Ammon's horn (tissue), 1 donor: ENCODE measurements around the gene HLF.

ENCODE experiments used
- DNase-seq: peaks from one replicate; pipeline ENCODE4 v3.0.0-alpha.2; 2016; ENCODE audit warnings: low spot score

The HLF gene

DNA sequence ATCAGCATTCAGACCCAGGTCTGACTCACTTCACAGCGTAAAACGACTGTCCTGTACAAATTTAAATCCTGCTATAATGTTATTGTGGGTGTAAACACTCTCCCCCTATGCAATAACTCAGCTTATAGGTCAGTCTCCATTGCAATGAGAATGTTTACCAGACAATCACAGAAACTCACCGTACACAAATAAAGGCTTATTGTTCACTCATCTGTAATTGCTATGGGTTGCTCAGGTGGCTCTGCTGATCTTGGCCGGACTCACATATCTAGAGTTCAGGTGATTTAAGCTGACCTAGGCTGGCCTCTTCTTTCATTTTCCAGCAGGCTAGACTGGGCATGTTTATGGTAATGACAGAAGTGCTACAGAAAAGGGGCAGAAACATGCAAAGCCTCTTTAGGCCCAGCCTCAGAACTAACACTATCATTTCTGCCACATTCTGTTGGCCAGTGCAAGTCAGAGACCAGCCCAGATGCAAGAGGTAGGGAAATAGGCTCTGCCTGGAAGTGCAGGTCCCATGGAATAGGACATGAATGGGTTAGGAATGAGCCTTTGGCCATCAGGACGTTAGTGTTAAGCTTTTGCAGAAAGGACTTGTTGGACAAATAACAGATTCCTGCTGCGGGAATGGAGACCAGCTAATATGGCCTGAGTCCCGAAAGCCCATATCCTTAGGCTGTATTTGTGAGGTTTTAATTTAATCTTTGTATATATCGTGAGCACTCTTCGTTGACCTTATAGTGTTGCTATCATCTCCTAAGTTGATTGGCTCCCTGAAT is 44.0 kb downstream of the HLF start:
- no peak for DNase-seq

GRCh38 chr17:55311767-55312375 is 47.1 kb downstream of the HLF start:
- no peak for DNase-seq

- DNase-seq: no peak
These were observed 48.1 kb downstream of the HLF start for GRCh38 chr17:55312852-55313251.

DNA sequence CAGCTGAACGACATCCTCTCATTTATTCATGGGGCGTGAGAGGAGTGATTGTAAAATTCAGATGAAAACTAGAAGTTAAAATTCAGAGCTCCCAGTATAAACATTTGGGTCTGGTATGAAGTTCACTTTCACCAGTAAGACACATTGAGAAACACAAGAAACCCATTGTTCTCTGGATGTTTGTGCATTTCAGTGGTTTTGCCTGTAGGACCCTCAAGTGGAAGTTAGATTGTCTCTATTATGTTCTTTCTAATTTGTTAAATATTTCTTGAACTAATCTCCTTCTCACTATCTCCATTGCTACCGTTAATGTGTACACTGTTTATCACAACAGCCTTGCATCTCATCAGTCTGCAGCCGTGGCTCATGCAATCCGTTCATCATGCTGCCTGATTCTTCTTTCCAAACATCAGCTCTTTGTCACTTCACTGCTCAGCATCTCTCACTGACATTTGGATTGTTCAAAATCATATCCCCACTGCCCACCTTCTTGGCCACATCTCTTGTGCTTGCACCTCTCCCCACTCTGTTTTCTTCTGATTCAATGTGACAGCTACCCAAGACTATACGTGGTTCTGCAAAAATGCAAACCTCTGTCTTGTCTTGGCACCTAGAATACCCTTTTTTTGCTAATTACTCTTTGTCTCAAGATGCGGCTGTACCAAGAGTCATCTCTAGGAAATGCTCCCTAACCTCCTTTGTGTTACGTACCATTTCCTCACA is 49.5 kb downstream of the HLF start:
- DNase-seq: no peak

DNA sequence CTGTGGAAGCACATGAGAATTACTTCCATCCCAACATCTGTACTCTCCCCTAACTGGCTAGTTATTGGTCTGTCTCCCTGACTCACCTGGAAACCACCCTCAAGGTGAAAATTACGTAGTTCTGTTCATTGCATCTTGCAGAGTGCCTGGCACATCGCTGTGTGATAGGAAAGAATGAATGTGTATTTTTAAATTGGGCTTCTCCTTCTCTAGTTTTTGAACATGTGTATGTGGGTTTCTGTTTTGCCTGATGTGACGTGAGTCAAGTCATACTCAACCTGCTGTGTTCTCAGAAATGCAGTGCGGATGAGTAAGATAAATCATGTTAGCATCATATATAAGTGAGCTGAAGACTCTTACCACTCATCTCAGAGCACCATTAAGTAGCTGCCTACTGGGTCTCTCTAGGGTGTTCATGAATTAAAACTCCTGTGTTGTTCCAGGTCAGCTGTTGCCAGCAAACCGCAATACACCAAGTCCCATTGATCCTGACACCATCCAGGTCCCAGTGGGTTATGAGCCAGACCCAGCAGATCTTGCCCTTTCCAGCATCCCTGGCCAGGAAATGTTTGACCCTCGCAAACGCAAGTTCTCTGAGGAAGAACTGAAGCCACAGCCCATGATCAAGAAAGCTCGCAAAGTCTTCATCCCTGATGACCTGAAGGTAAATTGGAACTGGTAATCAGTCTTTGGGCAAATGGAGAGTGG is 50.2 kb downstream of the HLF start:
- no peak for DNase-seq

DNA sequence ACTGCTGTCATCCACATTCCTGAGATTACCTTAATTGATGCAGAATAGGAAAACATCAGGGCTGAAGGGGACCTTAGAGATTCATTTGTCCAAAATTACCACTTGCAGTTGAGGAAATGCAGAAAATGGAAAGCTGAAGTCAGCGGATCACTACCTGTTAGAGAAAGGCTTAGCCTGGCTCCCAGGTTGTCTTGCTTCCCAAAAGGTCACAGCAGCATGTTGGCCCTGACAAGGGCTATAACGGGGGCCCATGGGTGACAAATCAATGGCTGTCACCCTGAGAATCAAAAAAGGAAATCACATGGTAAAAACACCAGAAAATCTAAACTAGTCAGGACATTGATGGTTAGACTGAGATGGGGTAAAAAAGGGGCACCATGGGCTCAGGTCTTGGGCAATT is 51.7 kb downstream of the HLF start:
- DNase-seq: no peak

- no peak for DNase-seq
These were observed 52.5 kb downstream of the HLF start for GRCh38 chr17:55317284-55317683.

- no peak for DNase-seq
These were observed 53.3 kb downstream of the HLF start for GRCh38 chr17:55318081-55318480.

GRCh38 chr17:55318715-55319487 is 54.1 kb downstream of the HLF start:
- no peak for DNase-seq

DNA sequence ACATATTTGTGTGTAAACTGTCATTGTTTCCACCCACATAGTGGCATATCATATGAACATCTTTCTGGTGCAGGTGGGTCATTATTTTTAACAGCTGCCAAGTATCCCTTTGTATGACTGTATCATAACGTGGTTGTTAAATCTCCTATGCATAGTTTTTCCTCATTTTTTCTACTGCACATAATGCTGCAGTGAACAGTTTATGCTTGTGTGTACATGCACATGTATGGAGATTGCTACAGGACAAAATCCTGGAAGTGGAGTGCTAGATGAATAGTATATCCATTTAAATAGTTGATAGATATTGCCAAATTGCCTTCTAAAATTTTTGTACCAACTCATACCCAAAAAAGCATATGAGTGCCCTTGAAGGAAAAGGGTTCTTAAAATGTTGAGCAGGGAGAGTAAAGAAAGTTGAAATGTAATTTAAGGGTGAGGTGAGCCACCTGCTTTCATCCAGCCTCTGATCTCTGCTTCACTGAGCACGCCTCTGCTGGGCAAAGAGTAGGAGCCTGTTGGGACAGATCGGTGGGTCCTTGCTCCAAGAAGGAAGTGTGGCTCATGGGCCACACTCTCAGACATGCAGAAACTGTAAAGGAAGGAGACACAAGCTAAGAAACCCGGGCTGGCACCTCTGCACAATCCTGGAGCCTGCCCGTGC is 55.3 kb downstream of the HLF start:
- no peak for DNase-seq

- DNase-seq: peak; percentile 18
These were observed 56.0 kb downstream of the HLF start for GRCh38 chr17:55320594-55321426.

- DNase-seq: no peak
These were observed 56.8 kb downstream of the HLF start for GRCh38 chr17:55321427-55322060.

DNA sequence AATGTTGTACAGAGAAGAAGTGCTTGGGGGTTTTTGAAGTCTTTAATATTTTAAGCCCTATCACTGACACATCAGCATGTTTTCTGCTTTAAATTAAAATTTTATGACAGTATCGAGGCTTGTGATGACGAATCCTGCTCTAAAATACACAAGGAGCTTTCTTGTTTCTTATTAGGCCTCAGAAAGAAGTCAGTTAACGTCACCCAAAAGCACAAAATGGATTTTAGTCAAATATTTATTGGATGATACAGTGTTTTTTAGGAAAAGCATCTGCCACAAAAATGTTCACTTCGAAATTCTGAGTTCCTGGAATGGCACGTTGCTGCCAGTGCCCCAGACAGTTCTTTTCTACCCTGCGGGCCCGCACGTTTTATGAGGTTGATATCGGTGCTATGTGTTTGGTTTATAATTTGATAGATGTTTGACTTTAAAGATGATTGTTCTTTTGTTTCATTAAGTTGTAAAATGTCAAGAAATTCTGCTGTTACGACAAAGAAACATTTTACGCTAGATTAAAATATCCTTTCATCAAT is 57.8 kb downstream of the HLF start:
- DNase-seq: no peak

DNA sequence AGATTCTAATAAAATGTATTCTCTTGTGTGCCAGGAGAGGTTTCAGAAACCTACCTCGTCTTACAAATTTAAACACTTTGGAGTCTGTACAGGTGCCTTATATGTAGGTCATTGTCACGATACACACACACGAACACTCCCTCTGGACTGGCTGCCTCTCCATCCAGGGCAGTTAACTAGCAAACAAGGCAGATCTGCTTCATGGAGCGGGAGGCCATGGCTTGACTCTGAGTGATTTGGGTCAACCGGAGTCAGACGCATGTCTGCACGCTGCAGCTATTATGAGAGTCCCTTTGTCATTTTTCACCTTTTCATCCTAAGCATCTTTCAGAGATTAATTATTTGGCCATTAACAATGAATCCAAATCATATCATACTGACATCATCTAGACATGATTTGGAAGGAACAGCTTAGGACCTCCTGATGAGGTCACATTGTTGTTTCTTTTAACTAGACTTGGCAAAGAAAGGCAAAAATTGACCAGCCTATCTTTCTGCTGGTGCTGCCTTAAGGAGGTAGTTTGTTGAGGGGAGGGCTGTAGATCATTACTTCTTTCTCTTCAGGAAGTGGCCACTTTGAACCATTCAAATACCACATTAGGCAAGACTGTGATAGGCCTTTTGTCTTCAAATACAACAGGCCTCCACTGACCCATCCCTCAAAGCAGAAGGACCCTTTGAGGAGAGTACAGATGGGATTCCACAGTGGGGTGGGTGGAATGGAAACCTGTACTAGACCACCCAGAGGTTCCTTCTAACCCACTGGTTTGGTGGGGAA is 58.9 kb downstream of the HLF start:
- DNase-seq: no peak

DNA sequence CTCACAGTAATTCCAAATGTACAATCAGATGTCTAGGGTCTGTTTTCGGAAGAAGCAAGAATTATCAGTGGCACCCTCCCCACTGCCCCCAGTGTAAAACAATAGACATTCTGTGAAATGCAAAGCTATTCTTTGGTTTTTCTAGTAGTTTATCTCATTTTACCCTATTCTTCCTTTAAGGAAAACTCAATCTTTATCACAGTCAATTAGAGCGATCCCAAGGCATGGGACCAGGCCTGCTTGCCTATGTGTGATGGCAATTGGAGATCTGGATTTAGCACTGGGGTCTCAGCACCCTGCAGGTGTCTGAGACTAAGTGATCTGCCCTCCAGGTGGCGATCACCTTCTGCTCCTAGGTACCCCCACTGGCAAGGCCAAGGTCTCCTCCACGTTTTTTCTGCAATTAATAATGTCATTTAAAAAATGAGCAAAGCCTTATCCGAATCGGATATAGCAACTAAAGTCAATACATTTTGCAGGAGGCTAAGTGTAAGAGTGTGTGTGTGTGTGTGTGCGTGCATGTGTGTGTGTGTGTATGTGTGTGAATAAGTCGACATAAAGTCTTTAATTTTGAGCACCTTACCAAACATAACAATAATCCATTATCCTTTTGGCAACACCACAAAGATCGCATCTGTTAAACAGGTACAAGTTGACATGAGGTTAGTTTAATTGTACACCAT is 59.7 kb downstream of the HLF start:
- no peak for DNase-seq

- DNase-seq: no peak
These were observed 60.6 kb downstream of the HLF start for GRCh38 chr17:55325406-55325805.

DNA sequence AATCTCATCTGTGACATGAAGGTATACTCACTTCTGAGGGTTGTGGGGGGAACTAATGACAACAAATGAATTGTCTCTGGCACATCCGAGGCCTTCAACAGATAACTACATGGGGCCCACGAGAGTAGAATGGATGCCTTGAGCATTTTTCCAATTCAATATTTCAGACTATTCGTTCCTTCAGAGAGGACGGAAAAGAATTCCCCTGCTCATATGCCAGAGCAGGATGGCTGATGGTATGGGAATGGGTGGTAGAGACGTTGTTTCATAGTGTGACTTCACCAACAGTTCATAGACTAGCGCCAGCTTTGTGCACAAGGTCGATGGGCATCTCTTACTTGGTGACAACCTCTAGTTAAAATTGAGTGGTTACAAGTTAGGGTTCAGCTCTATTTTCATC is 61.3 kb downstream of the HLF start:
- no peak for DNase-seq
